ENCODE data around the gene MDP1. TPM values are rescaled to one million over a fixed set of nuclear protein-coding genes. Genes with fewer than 3 reads are reported as not detected.

Gene MDP1
- total RNA-seq, 2 experiments from 2014 or later, result 23.2 to 26.6 TPM

GRCh38 chr14:24186831-24187538, 28.9 kb downstream of the MDP1 start:
- intact Hi-C loops (cut with micrococcal nuclease; ENCODE audit: unreplicated experiment), result no loop called here
- Histone ChIP-seq H3K79me2 (ENCODE audit: insufficient read depth, low read depth, low read length) (peaks cover 11% of the 10 kb centered on the region; the same call in 1 of the 2 replicates), H3K9me3 (ENCODE audit: low read length) (no peaks in the 10 kb centered on the region), H3K9me2 (ENCODE audit: insufficient read depth, low read length) (no peaks in the 10 kb centered on the region), H3K4me2 (ENCODE audit: low read length) (peak overlapping the region; percentile 93), H3K27ac (ENCODE audit: low read depth, low read length, poor library complexity, severe bottlenecking) (no peak overlapping the region), H3K4me1 (ENCODE audit: insufficient read depth, low read length, poor library complexity, severe bottlenecking) (peaks cover 16% of the 10 kb centered on the region), H4K20me1 (ENCODE audit: insufficient read depth, low read length) (no peaks in the 10 kb centered on the region), H2AFZ (ENCODE audit: low read length) (no peak overlapping the region), H3K4me3 (ENCODE audit: low read depth, low read length, poor library complexity, severe bottlenecking) (peak overlapping the region; percentile 85), H3K36me3 (ENCODE audit: insufficient read depth, low read length) (peaks cover 58% of the 10 kb centered on the region)
- no TSS peak for BruUV-seq (replicated peaks)
- TF ChIP-seq CTCF (conservative IDR thresholded peaks at IDR 0.05; ENCODE audit: low read length) (no peak), EZH2phosphoT487 (IDR thresholded peaks at IDR 0.05; ENCODE audit: borderline replicate concordance, low read depth, low read length) (no peak)
- ChIA-PET POLR2A (no interaction called here), CTCF (ENCODE audit: unreplicated experiment) (no interaction called here)
- DNase-seq (ENCODE audit: low spot score), result no peak

- intact Hi-C loops (cut with micrococcal nuclease; ENCODE audit: unreplicated experiment), result no loop called here
- Histone ChIP-seq H3K36me3 (ENCODE audit: insufficient read depth, low read length) (peaks cover 67% of the 10 kb centered on the region), H3K27ac (ENCODE audit: low read depth, low read length, poor library complexity, severe bottlenecking) (no peak overlapping the region), H3K9me3 (ENCODE audit: low read length) (no peaks in the 10 kb centered on the region), H3K4me2 (ENCODE audit: low read length) (no peak overlapping the region), H3K79me2 (ENCODE audit: insufficient read depth, low read depth, low read length) (peaks cover 11% of the 10 kb centered on the region; the same call in 1 of the 2 replicates), H3K4me3 (ENCODE audit: low read depth, low read length, poor library complexity, severe bottlenecking) (no peak overlapping the region), H4K20me1 (ENCODE audit: insufficient read depth, low read length) (no peaks in the 10 kb centered on the region), H3K9me2 (ENCODE audit: insufficient read depth, low read length) (no peaks in the 10 kb centered on the region), H2AFZ (ENCODE audit: low read length) (no peak overlapping the region), H3K4me1 (ENCODE audit: insufficient read depth, low read length, poor library complexity, severe bottlenecking) (peaks cover 16% of the 10 kb centered on the region)
- no TSS peak for BruUV-seq (replicated peaks)
- no peak for DNase-seq (ENCODE audit: low spot score)
- TF ChIP-seq CTCF (conservative IDR thresholded peaks at IDR 0.05; ENCODE audit: low read length) (no peak), EZH2phosphoT487 (IDR thresholded peaks at IDR 0.05; ENCODE audit: borderline replicate concordance, low read depth, low read length) (no peak)
- CTCF ChIA-PET (ENCODE audit: unreplicated experiment), result no interaction called here
- POLR2A ChIA-PET, result interaction anchor here (0.9 kb wide), 1 partner anchor 26 kb away, joined by 4 read pairs; no protein-coding TSS in a partner anchor
These were observed 30.1 kb downstream of the MDP1 start for GRCh38 chr14:24185741-24186140.

GRCh38 chr14:24185026-24185425, 30.8 kb downstream of the MDP1 start:
- no peaks in the 10 kb centered on the region for H3K9me3 ChIP-seq (ENCODE audit: low read length)
- H3K79me2 ChIP-seq (ENCODE audit: insufficient read depth, low read depth, low read length), result peaks cover 11% of the 10 kb centered on the region; the same call in 1 of the 2 replicates
- no peaks in the 10 kb centered on the region for H4K20me1 ChIP-seq (ENCODE audit: insufficient read depth, low read length)
- CTCF ChIA-PET (ENCODE audit: unreplicated experiment), result no interaction called here
- no peak overlapping the region for H2AFZ ChIP-seq (ENCODE audit: low read length)
- H3K9me2 ChIP-seq (ENCODE audit: insufficient read depth, low read length), result no peaks in the 10 kb centered on the region
- BruUV-seq (replicated peaks), result no TSS peak
- no peak overlapping the region for H3K4me3 ChIP-seq (ENCODE audit: low read depth, low read length, poor library complexity, severe bottlenecking)
- peaks cover 16% of the 10 kb centered on the region for H3K4me1 ChIP-seq (ENCODE audit: insufficient read depth, low read length, poor library complexity, severe bottlenecking)
- H3K4me2 ChIP-seq (ENCODE audit: low read length), result no peak overlapping the region
- intact Hi-C loops (cut with micrococcal nuclease; ENCODE audit: unreplicated experiment), result no loop called here
- TF ChIP-seq EZH2phosphoT487 (IDR thresholded peaks at IDR 0.05; ENCODE audit: borderline replicate concordance, low read depth, low read length), result no peak
- no peak for TF ChIP-seq CTCF (conservative IDR thresholded peaks at IDR 0.05; ENCODE audit: low read length)
- DNase-seq (ENCODE audit: low spot score), result no peak
- POLR2A ChIA-PET, result no interaction called here
- H3K36me3 ChIP-seq (ENCODE audit: insufficient read depth, low read length), result peaks cover 70% of the 10 kb centered on the region
- no peak overlapping the region for H3K27ac ChIP-seq (ENCODE audit: low read depth, low read length, poor library complexity, severe bottlenecking)

Data from OCI-LY7 (cell line).